Nephron (organoid): Measurements from ENCODE around the gene PLEKHD1.

Experiments used
- H3K27ac Mint-ChIP-seq, 3 experiments: 2 replicates each; pipeline ENCODE4 v1.8.0; 2020; ENCODE audit warnings: mixed read lengths in 3 of 3, mild to moderate bottlenecking in 2 of 3, moderate library complexity in 1 of 3
- H3K27me3 Mint-ChIP-seq: 2 replicates; pipeline ENCODE4 v1.8.0; 2021; ENCODE audit warnings: low read depth, mild to moderate bottlenecking, moderate library complexity, mixed read lengths
- H3K36me3 Mint-ChIP-seq: 2 replicates; pipeline ENCODE4 v1.8.0; 2020; ENCODE audit warnings: low read depth, mixed read lengths
- H3K4me1 Mint-ChIP-seq: 2 replicates; pipeline ENCODE4 v1.8.0; 2020; ENCODE audit warnings: mixed read lengths
- H3K4me3 Mint-ChIP-seq, 3 experiments: 2 replicates each; pipeline ENCODE4 v1.8.0; 2020; ENCODE audit warnings: mild to moderate bottlenecking in 3 of 3, mixed read lengths in 3 of 3, moderate library complexity in 2 of 3
- H3K9me3 Mint-ChIP-seq: 2 replicates; pipeline ENCODE4 v1.8.0; 2020; ENCODE audit warnings: mixed read lengths
- CTCF ChIP-seq, 3 experiments: fragments of 200-600 bp; sonication (generic); IDR thresholded peaks; one replicate each; pipeline ENCODE4 v1.5.0; 2021; ENCODE audit warnings: antibody characterized with exemption in 3 of 3; ENCODE audit not compliant: unreplicated experiment in 3 of 3

Gene PLEKHD1

GRCh38 chr14:69451941-69452340, 32.6 kb upstream of the PLEKHD1 start:
- Mint-ChIP-seq H3K9me3 (peaks cover 2% of the 10 kb centered on the region), H3K4me1 (no peaks in the 10 kb centered on the region), H3K36me3 (peaks cover 31% of the 10 kb centered on the region), H3K27ac (no peak overlapping the region), H3K4me3 (no peak overlapping the region), H3K27me3 (no peaks in the 10 kb centered on the region)
- no peak for TF ChIP-seq CTCF (IDR thresholded peaks at IDR 0.05; ENCODE audit: unreplicated experiment in 3 of 3)

GRCh38 chr14:69458350-69458749, 26.2 kb upstream of the PLEKHD1 start:
- no peak overlapping the region for H3K27ac Mint-ChIP-seq

GRCh38 chr14:69459122-69459521, 25.4 kb upstream of the PLEKHD1 start:
- peaks cover 42% of the 10 kb centered on the region for H3K36me3 Mint-ChIP-seq
- H3K27me3 Mint-ChIP-seq = no peaks in the 10 kb centered on the region
- no peaks in the 10 kb centered on the region for H3K4me1 Mint-ChIP-seq
- no peak overlapping the region for H3K27ac Mint-ChIP-seq
- H3K4me3 Mint-ChIP-seq = no peak overlapping the region
- no peak for TF ChIP-seq CTCF (IDR thresholded peaks at IDR 0.05; ENCODE audit: unreplicated experiment in 3 of 3)
- no peaks in the 10 kb centered on the region for H3K9me3 Mint-ChIP-seq

More at GRCh38 chr14:69458350-69458749, 26.2 kb upstream of the PLEKHD1 start:
- TF ChIP-seq CTCF (IDR thresholded peaks at IDR 0.05; ENCODE audit: unreplicated experiment in 3 of 3) = no peak
- Mint-ChIP-seq H3K27me3 (no peaks in the 10 kb centered on the region), H3K4me3 (no peak overlapping the region), H3K36me3 (peaks cover 42% of the 10 kb centered on the region), H3K9me3 (no peaks in the 10 kb centered on the region), H3K4me1 (no peaks in the 10 kb centered on the region)

- peaks cover 33% of the 10 kb centered on the region for H3K36me3 Mint-ChIP-seq
- H3K9me3 Mint-ChIP-seq = no peaks in the 10 kb centered on the region
- no peak overlapping the region for H3K27ac Mint-ChIP-seq
- no peaks in the 10 kb centered on the region for H3K27me3 Mint-ChIP-seq
- H3K4me3 Mint-ChIP-seq = no peak overlapping the region
- peak; percentile 74 to 85 (median 80) for TF ChIP-seq CTCF (IDR thresholded peaks at IDR 0.05; ENCODE audit: unreplicated experiment in 3 of 3)
- H3K4me1 Mint-ChIP-seq = no peaks in the 10 kb centered on the region
Observed at GRCh38 chr14:69460093-69460701, 24.3 kb upstream of the PLEKHD1 start.

- H3K27me3 Mint-ChIP-seq = no peaks in the 10 kb centered on the region
- H3K36me3 Mint-ChIP-seq = peaks cover 17% of the 10 kb centered on the region
- no peak overlapping the region for H3K27ac Mint-ChIP-seq
- no peak for TF ChIP-seq CTCF (IDR thresholded peaks at IDR 0.05; ENCODE audit: unreplicated experiment in 3 of 3)
- no peaks in the 10 kb centered on the region for H3K9me3 Mint-ChIP-seq
- no peak overlapping the region for H3K4me3 Mint-ChIP-seq
- no peaks in the 10 kb centered on the region for H3K4me1 Mint-ChIP-seq
Observed at GRCh38 chr14:69464379-69464778, 20.1 kb upstream of the PLEKHD1 start.

- Mint-ChIP-seq H3K27ac (no peak overlapping the region), H3K9me3 (no peaks in the 10 kb centered on the region), H3K27me3 (no peaks in the 10 kb centered on the region), H3K36me3 (peaks cover 17% of the 10 kb centered on the region), H3K4me1 (no peaks in the 10 kb centered on the region), H3K4me3 (no peak overlapping the region)
- TF ChIP-seq CTCF (IDR thresholded peaks at IDR 0.05; ENCODE audit: unreplicated experiment in 3 of 3) = no peak
Observed at GRCh38 chr14:69464829-69465228, 19.7 kb upstream of the PLEKHD1 start.
